ENCODE data around the gene POLD2. TPM values are rescaled to one million over a fixed set of nuclear protein-coding genes. Genes with fewer than 3 reads are reported as not detected.
A peak's percentile ranks its signal among the peaks of the same experiment; 100 is the strongest.

Gene POLD2
- total and polyA plus RNA-seq, 2 of the 8 experiments (the other 6 are each of a cell fraction or from before 2014, with no cell fraction given): 148 to 214 TPM

DNA sequence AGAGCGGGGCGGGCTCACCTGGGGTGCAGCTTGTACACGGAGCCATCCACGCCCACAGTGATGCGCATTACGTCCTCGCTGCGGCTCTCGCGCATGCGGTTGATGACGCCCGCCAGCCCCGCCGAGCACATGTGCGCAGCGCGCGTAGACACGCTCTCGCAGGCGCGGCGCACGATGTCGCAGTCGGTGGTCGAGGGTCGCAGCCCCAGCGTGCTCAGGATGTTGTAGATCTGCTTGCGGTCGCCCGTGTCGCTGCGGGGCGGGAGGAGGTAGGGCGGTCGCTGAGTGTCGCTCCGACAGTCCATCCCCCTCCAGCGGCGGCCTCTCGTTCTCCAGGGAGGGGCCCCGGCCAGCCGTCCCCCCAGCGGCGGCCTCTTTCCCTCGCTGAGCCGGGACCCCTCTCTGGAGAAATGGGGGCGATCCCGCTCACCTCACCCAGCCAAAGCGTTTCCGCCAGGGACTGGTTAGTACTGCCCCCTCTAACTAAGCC is 22.2 kb upstream of the POLD2 start (continued):
- TF ChIP-seq HDAC2 (IDR thresholded peaks at IDR 0.05; ENCODE audit: borderline replicate concordance in 1 of 2, low read depth in 2 of 2, low read length in 2 of 2): peak in 1 of 2 experiments; percentile 63; a peak in 1 of 4 replicates
- TF ChIP-seq NRF1 (IDR thresholded peaks at IDR 0.05; ENCODE audit: low read depth, low read length): peak; percentile 36
- TF ChIP-seq GTF2F1 (IDR thresholded peaks at IDR 0.05; ENCODE audit: borderline replicate concordance, low read depth, low read length): peak; percentile 39; the same call in 1 of the 2 replicates
- TF ChIP-seq PHF8 (conservative IDR thresholded peaks at IDR 0.05; ENCODE audit: low read depth, low read length): no peak

All from H1 (cell line).